ENCODE data around the gene SF3B3. TPM values are rescaled to one million over a fixed set of nuclear protein-coding genes. Genes with fewer than 3 reads are reported as not detected.

SF3B3 gene
- total RNA-seq, 1 experiment from 2014 or later: 133 TPM

DNA sequence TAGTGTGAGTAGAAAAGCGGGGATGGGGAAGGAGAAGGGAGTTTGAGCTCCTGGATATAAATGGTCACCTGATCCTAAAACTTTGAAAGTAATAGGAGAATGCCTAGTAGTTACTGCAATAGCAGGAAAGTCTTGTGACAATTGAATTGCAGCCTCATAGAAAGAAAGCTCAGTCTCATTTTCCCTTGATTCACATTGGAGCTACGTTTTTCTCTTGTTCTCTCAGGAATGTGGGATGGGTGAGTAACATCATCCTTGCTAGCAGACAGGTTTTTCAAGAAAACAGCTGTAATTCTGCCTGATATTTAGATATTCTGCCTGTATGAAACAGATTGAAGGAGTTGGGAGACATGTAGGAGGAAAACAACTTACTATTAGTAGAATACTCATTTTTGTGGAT, 25.3 kb downstream of the SF3B3 start:
- DNase-seq (peak; percentile 22), ATAC-seq (no peak)
- no peak for TF ChIP-seq EZH2phosphoT487 (IDR thresholded peaks at IDR 0.05; ENCODE audit: borderline replicate concordance, low read length)
- TF ChIP-seq, protein P1, sequence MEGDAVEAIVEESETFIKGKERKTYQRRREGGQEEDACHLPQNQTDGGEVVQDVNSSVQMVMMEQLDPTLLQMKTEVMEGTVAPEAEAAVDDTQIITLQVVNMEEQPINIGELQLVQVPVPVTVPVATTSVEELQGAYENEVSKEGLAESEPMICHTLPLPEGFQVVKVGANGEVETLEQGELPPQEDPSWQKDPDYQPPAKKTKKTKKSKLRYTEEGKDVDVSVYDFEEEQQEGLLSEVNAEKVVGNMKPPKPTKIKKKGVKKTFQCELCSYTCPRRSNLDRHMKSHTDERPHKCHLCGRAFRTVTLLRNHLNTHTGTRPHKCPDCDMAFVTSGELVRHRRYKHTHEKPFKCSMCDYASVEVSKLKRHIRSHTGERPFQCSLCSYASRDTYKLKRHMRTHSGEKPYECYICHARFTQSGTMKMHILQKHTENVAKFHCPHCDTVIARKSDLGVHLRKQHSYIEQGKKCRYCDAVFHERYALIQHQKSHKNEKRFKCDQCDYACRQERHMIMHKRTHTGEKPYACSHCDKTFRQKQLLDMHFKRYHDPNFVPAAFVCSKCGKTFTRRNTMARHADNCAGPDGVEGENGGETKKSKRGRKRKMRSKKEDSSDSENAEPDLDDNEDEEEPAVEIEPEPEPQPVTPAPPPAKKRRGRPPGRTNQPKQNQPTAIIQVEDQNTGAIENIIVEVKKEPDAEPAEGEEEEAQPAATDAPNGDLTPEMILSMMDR (conservative IDR thresholded peaks at IDR 0.05; ENCODE audit: low read depth, low read length): no peak
- no peak for TF ChIP-seq EZH2 (IDR thresholded peaks at IDR 0.05; ENCODE audit: low read length, unreplicated experiment)
- no peaks in the 10 kb centered on the region for H3K4me1 ChIP-seq (ENCODE audit: insufficient read depth, low read length)
- H3K36me3 ChIP-seq (ENCODE audit: low read depth, low read length): peaks cover 71% of the 10 kb centered on the region
- H2AFZ ChIP-seq (ENCODE audit: low read length): no peak overlapping the region
- no peaks in the 10 kb centered on the region for H3K9me3 ChIP-seq (ENCODE audit: low read length)
- no peak overlapping the region for H3K4me3 ChIP-seq (ENCODE audit: low read length)
- no peak overlapping the region for H3K4me2 ChIP-seq (ENCODE audit: low read length)
- H4K20me1 ChIP-seq (ENCODE audit: low read length): no peaks in the 10 kb centered on the region
- ChIA-PET CTCF (no interaction called here), POLR2A (ENCODE audit: unreplicated experiment) (no interaction called here)
- intact Hi-C loops (cut with micrococcal nuclease): no loop called here
- H3K27ac ChIP-seq (ENCODE audit: low read length): no peak overlapping the region
- no peaks in the 10 kb centered on the region for H3F3A ChIP-seq (ENCODE audit: low read length, unreplicated experiment)
- H3K9ac ChIP-seq (ENCODE audit: low read length): no peak overlapping the region
- H3K79me2 ChIP-seq (ENCODE audit: low read length): peaks cover 13% of the 10 kb centered on the region; the same call in 1 of the 2 replicates
- TSS peak; percentile 8 for BruUV-seq (replicated peaks)
- H3K9me2 ChIP-seq (replicated peaks; ENCODE audit: low read length): no peaks in the 10 kb centered on the region
- no peaks in the 10 kb centered on the region for H3K27me3 ChIP-seq (ENCODE audit: low read length)

DNA sequence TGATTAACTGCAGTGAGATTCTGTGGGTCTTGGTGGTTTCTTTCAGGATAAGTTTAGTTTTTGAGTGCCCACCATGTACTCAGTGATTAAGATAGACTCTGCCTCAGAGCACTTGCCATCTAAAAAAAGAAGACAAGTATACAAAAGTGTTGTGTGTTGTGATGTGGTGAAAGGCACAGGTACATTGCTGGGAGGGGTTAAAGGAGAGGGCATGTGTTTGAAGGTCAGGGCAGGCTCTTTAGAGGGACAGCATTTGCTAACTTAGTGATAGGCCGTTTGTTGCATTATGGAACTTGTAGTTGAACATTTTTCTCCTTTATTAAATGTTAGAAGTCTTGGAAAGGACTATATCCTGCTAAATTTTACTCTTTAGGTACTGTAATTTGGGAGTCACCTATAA, 26.5 kb downstream of the SF3B3 start:
- no peaks in the 10 kb centered on the region for H3K27me3 ChIP-seq (ENCODE audit: low read length)
- H3K4me2 ChIP-seq (ENCODE audit: low read length): no peak overlapping the region
- intact Hi-C loops (cut with micrococcal nuclease): no loop called here
- no peak for DNase-seq
- H3K36me3 ChIP-seq (ENCODE audit: low read depth, low read length): peaks cover 73% of the 10 kb centered on the region
- H3K9ac ChIP-seq (ENCODE audit: low read length): no peak overlapping the region
- TF ChIP-seq EZH2 (IDR thresholded peaks at IDR 0.05; ENCODE audit: low read length, unreplicated experiment) (no peak), EZH2phosphoT487 (IDR thresholded peaks at IDR 0.05; ENCODE audit: borderline replicate concordance, low read length) (no peak)
- TF ChIP-seq, protein P1 (conservative IDR thresholded peaks at IDR 0.05; ENCODE audit: low read depth, low read length): no peak
- no peak overlapping the region for H3K27ac ChIP-seq (ENCODE audit: low read length)
- BruUV-seq (replicated peaks): no TSS peak
- ATAC-seq: no peak
- H3F3A ChIP-seq (ENCODE audit: low read length, unreplicated experiment): no peaks in the 10 kb centered on the region
- H2AFZ ChIP-seq (ENCODE audit: low read length): no peak overlapping the region
- H3K4me3 ChIP-seq (ENCODE audit: low read length): no peak overlapping the region
- POLR2A ChIA-PET (ENCODE audit: unreplicated experiment): no interaction called here
- CTCF ChIA-PET: no interaction called here
- peaks cover 10% of the 10 kb centered on the region; the same call in 1 of the 2 replicates for H3K79me2 ChIP-seq (ENCODE audit: low read length)
- H3K4me1 ChIP-seq (ENCODE audit: insufficient read depth, low read length): no peaks in the 10 kb centered on the region
- no peaks in the 10 kb centered on the region for H4K20me1 ChIP-seq (ENCODE audit: low read length)
- no peaks in the 10 kb centered on the region for H3K9me2 ChIP-seq (replicated peaks; ENCODE audit: low read length)
- no peaks in the 10 kb centered on the region for H3K9me3 ChIP-seq (ENCODE audit: low read length)

DNA sequence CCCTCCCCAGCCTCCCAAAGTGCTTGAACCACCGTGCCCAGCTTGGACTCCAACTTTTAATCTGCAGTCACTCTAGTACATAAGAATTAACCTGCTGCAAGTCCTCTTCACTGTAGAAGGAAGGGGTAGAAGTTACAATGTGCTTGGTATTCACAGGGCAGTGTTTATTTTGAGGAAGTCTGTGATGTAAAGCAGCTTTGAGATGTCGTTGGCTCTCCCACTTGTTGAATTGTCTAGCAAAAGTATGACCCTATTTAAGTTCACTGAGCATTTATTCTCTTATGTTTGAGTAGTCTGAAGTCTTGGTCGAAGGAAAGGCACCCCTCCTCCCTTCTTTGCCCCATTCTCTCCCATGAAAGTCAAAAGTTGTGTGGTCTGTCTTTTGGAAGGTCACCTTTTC, 28.2 kb downstream of the SF3B3 start:
- Histone ChIP-seq H3K27ac (ENCODE audit: low read length) (no peak overlapping the region), H3K9ac (ENCODE audit: low read length) (no peak overlapping the region), H4K20me1 (ENCODE audit: low read length) (no peaks in the 10 kb centered on the region), H3K79me2 (ENCODE audit: low read length) (peaks cover 19% of the 10 kb centered on the region; the same call in 1 of the 2 replicates), H3K27me3 (ENCODE audit: low read length) (no peaks in the 10 kb centered on the region), H3K9me3 (ENCODE audit: low read length) (no peaks in the 10 kb centered on the region), H3K36me3 (ENCODE audit: low read depth, low read length) (peaks cover 73% of the 10 kb centered on the region), H3K4me2 (ENCODE audit: low read length) (no peak overlapping the region), H3K9me2 (replicated peaks; ENCODE audit: low read length) (no peaks in the 10 kb centered on the region), H2AFZ (ENCODE audit: low read length) (no peak overlapping the region), H3F3A (ENCODE audit: low read length, unreplicated experiment) (no peaks in the 10 kb centered on the region), H3K4me1 (ENCODE audit: insufficient read depth, low read length) (no peaks in the 10 kb centered on the region), H3K4me3 (ENCODE audit: low read length) (no peak overlapping the region)
- BruUV-seq (replicated peaks): no TSS peak
- intact Hi-C loops (cut with micrococcal nuclease): no loop called here
- POLR2A ChIA-PET (ENCODE audit: unreplicated experiment): no interaction called here
- DNase-seq (no peak), ATAC-seq (no peak)
- CTCF ChIA-PET: no interaction called here
- TF ChIP-seq EZH2 (IDR thresholded peaks at IDR 0.05; ENCODE audit: low read length, unreplicated experiment): no peak
- no peak for TF ChIP-seq EZH2phosphoT487 (IDR thresholded peaks at IDR 0.05; ENCODE audit: borderline replicate concordance, low read length)

Measured in PC-3 (cell line).